B cell (primary cell): ENCODE data around the gene TRIM15. TPM values are rescaled to one million over a fixed set of nuclear protein-coding genes. Genes with fewer than 3 reads are reported as not detected.

ENCODE experiments used
- ATAC-seq: fragments of 200-7000 bp; cut with Tn5 transposase; one replicate; pipeline ENCODE4 v1.10.0; 2021; ENCODE audit warnings: low read depth, mild to moderate bottlenecking, moderate number of reproducible peaks, moderate library complexity
- CTCF ChIA-PET: fragments of 350-600 bp; sonication (Branson Sonifier 250); formaldehyde crosslinking; loops from one replicate; lab custom pipeline; 2021; ENCODE audit warnings: antibody characterized with exemption, inconsistent platforms; lab: Charles Lee
- POLR2A ChIA-PET: fragments of 350-600 bp; sonication (Branson Sonifier 250); formaldehyde crosslinking; loops from one replicate; lab custom pipeline; 2021; ENCODE audit warnings: antibody characterized with exemption; lab: Charles Lee
- DNase-seq: peaks from one replicate; pipeline ENCODE4 v3.0.0; 2013
- H2AFZ ChIP-seq: 2 replicates; pipeline ENCODE4 v1.6.1; 2012; ENCODE audit warnings: mild to moderate bottlenecking, low read depth, low read length; ENCODE audit not compliant: insufficient read depth, poor library complexity, severe bottlenecking
- H3K27ac ChIP-seq, 2 donors: 1 replicate in 1 of 2; 2 replicates in 1 of 2; pipeline ENCODE4 v1.5.1; 2012 to 2013; ENCODE audit warnings: low read length in 2 of 2, mild to moderate bottlenecking in 2 of 2, moderate library complexity in 1 of 2
- H3K27me3 ChIP-seq, 4 experiments: fragments of 200-600 bp in 1 of 4; sonication (generic) in 1 of 4; replicated peaks in 1 of 4; 1 replicate in 2 of 4; 2 replicates in 2 of 4; pipeline versions ENCODE4 v1.6.1 to v1.7.0; 2013 to 2016; ENCODE audit warnings: low read length in 3 of 4, mild to moderate bottlenecking in 2 of 4, mixed read lengths in 1 of 4, moderate library complexity in 1 of 4; ENCODE audit not compliant: insufficient read depth in 4 of 4, control insufficient read depth in 3 of 4; ENCODE audit errors: control extremely low read depth in 1 of 4
- H3K36me3 ChIP-seq, 2 experiments: replicated peaks in 1 of 2; 1 replicate in 1 of 2; 2 replicates in 1 of 2; pipeline versions ENCODE4 v1.6.1 to v1.7.1; 2013; ENCODE audit warnings: low read length in 1 of 2; ENCODE audit not compliant: insufficient read depth in 2 of 2, control insufficient read depth in 1 of 2; ENCODE audit errors: control extremely low read depth in 1 of 2, extremely low read depth in 1 of 2
- H3K4me1 ChIP-seq, 2 donors: fragments of 200-600 bp in 1 of 2; sonication (generic) in 1 of 2; 1 replicate in 1 of 2; 2 replicates in 1 of 2; pipeline versions ENCODE4 v1.5.1 to v1.6.1; 2013 to 2017; ENCODE audit warnings: low read length in 2 of 2; ENCODE audit not compliant: control insufficient read depth in 2 of 2, insufficient read depth in 2 of 2
- H3K4me2 ChIP-seq: replicated peaks from 2 replicates; pipeline ENCODE3; 2012; ENCODE audit warnings: mild to moderate bottlenecking, low read depth, low read length; ENCODE audit not compliant: poor library complexity, severe bottlenecking
- H3K4me3 ChIP-seq, 5 experiments: fragments of 200-600 bp in 1 of 5; sonication (generic) in 1 of 5; 1 replicate in 3 of 5; 2 replicates in 2 of 5; pipeline versions ENCODE4 v1.5.1 to v1.7.0; 2011 to 2016; ENCODE audit warnings: low read length in 4 of 5, mild to moderate bottlenecking in 4 of 5, low read depth in 2 of 5, control low read depth in 1 of 5, moderate library complexity in 1 of 5; ENCODE audit not compliant: insufficient read depth in 1 of 5; ENCODE audit errors: control extremely low read depth in 1 of 5, extremely low read depth in 1 of 5
- H3K79me2 ChIP-seq: fragments of 200-600 bp; sonication (generic); one replicate; pipeline ENCODE4 v1.6.0; 2016; ENCODE audit warnings: low read length; ENCODE audit not compliant: control insufficient read depth, insufficient read depth
- H3K9ac ChIP-seq: fragments of 200-600 bp; sonication (generic); 2 replicates; pipeline ENCODE4 v1.6.1; 2017; ENCODE audit warnings: mild to moderate bottlenecking, low read length, moderate library complexity
- H3K9me3 ChIP-seq, 3 donors: one replicate each; pipeline versions ENCODE4 v1.6.1 to v1.7.1; 2013; ENCODE audit warnings: low read length in 2 of 3; ENCODE audit not compliant: control insufficient read depth in 2 of 3, insufficient read depth in 1 of 3; ENCODE audit errors: control extremely low read depth in 1 of 3
- H4K20me1 ChIP-seq: 2 replicates; pipeline ENCODE4 v1.6.0; 2012; ENCODE audit warnings: mild to moderate bottlenecking, low read length; ENCODE audit not compliant: insufficient read depth, control insufficient read depth, poor library complexity, severe bottlenecking
- H3K27ac Mint-ChIP-seq: one replicate; pipeline ENCODE4 v1.8.0; 2021; ENCODE audit warnings: mixed read lengths
- H3K27me3 Mint-ChIP-seq: one replicate; pipeline ENCODE4 v1.8.0; 2021; ENCODE audit warnings: mixed read lengths
- H3K4me1 Mint-ChIP-seq: one replicate; pipeline ENCODE4 v1.8.0; 2021; ENCODE audit warnings: mixed read lengths
- H3K4me3 Mint-ChIP-seq: one replicate; pipeline ENCODE4 v1.8.0; 2021; ENCODE audit warnings: mixed read lengths
- H3K9me3 Mint-ChIP-seq: one replicate; pipeline ENCODE4 v1.8.0; 2022; ENCODE audit warnings: mixed read lengths; ENCODE audit not compliant: insufficient read depth
- EZH2 ChIP-seq: IDR thresholded peaks from 2 replicates; pipeline ENCODE4 v1.6.1; 2012; ENCODE audit warnings: borderline replicate concordance, low read depth, mild to moderate bottlenecking, moderate library complexity, low read length; ENCODE audit not compliant: insufficient read depth, poor library complexity, severe bottlenecking
- WGBS: methylation state at CpG from one replicate; pipeline ENCODE4 v1.1.5; 2013; ENCODE audit warnings: missing lambda C conversion rate; ENCODE audit not compliant: insufficient coverage; 5-methylcytosine and 5-hydroxymethylcytosine counted together
- intact Hi-C: fragments of 100-400 bp; cut with micrococcal nuclease; formaldehyde crosslinking; loops from one replicate; pipeline ENCODE4 v1.10.0; 2022
- polyA plus RNA-seq: library from polyadenylated mRNA; depleted of rRNA; stranded (reverse); fragments of >200 nt; gene quantifications from 2 replicates; pipeline ENCODE4 v1.2.3, GENCODE V29; 2012
- total RNA-seq, 2 donors: library from RNA; stranded (reverse); fragments of 120-200 nt in 1 of 2; gene quantifications; 1 replicate in 1 of 2; 2 replicates in 1 of 2; pipeline versions ENCODE4 v1.2.3 to v1.2.4, GENCODE V29; 2013 to 2022
- TF ChIP-seq, protein P1 (sequence below): fragments of 200-600 bp; IDR thresholded peaks from one replicate; pipeline ENCODE4 v1.8.0; 2022; ENCODE audit warnings: antibody characterized with exemption, mild to moderate bottlenecking

TRIM15 gene
- total and polyA plus RNA-seq, 2 donors (not counting 1 experiment from before 2014, with no cell fraction given), result not detected

DNA sequence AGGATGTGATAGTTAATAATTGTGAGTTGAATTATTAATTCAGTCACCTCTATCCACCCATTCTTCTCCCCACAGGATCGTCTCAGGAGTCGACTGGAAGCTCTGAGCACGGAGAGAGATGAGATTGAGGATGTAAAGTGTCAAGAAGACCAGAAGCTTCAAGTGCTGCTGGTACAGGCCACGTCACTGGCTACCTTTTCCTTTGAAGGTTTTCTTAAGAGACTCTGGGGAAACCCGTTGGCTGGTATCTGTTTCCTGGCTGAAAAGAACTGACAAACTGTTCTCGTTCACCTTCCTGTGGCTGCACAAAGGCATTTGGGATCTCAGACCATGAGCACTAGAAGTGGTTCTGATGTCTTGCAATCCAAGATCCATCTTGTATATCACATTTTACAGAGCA lies 3.8 kb downstream of the TRIM15 start:
- intact Hi-C loops, result no loop called here
- no peaks in the 10 kb centered on the region for H3K36me3 ChIP-seq
- H3K9me3 Mint-ChIP-seq, result no peaks in the 10 kb centered on the region
- TF ChIP-seq EZH2, result no peak
- TF ChIP-seq, protein P1, sequence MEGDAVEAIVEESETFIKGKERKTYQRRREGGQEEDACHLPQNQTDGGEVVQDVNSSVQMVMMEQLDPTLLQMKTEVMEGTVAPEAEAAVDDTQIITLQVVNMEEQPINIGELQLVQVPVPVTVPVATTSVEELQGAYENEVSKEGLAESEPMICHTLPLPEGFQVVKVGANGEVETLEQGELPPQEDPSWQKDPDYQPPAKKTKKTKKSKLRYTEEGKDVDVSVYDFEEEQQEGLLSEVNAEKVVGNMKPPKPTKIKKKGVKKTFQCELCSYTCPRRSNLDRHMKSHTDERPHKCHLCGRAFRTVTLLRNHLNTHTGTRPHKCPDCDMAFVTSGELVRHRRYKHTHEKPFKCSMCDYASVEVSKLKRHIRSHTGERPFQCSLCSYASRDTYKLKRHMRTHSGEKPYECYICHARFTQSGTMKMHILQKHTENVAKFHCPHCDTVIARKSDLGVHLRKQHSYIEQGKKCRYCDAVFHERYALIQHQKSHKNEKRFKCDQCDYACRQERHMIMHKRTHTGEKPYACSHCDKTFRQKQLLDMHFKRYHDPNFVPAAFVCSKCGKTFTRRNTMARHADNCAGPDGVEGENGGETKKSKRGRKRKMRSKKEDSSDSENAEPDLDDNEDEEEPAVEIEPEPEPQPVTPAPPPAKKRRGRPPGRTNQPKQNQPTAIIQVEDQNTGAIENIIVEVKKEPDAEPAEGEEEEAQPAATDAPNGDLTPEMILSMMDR, result no peak
- H3K9me3 ChIP-seq, result peaks cover 0 to 3% (median 0%) of the 10 kb centered on the region in 3 donors
- POLR2A ChIA-PET, result no interaction called here
- H3K4me3 ChIP-seq, result no peak overlapping the region
- no peak overlapping the region for H3K9ac ChIP-seq
- no peak overlapping the region for H3K4me3 Mint-ChIP-seq
- CTCF ChIA-PET, result interaction anchor here (0.6 kb wide), 1 partner anchor 189 kb away, joined by 3 read pairs; no protein-coding TSS in a partner anchor
- WGBS, result 34% methylated on average over 5 of the region's 6 CpGs
- no peaks in the 10 kb centered on the region for H3K79me2 ChIP-seq
- H2AFZ ChIP-seq, result no peak overlapping the region
- H3K4me1 Mint-ChIP-seq, result peaks cover 4% of the 10 kb centered on the region
- H3K27ac ChIP-seq, result no peak overlapping the region
- no peaks in the 10 kb centered on the region for H4K20me1 ChIP-seq
- H3K27me3 Mint-ChIP-seq, result peaks cover 60% of the 10 kb centered on the region
- H3K27me3 ChIP-seq, result peaks cover 0 to 47% (median 24%) of the 10 kb centered on the region in 4 experiments
- DNase-seq (no peak), ATAC-seq (no peak)
- H3K27ac Mint-ChIP-seq, result no peak overlapping the region
- H3K4me1 ChIP-seq, result peaks cover 5 to 8% of the 10 kb centered on the region in 2 donors
- H3K4me2 ChIP-seq, result no peak overlapping the region

DNA sequence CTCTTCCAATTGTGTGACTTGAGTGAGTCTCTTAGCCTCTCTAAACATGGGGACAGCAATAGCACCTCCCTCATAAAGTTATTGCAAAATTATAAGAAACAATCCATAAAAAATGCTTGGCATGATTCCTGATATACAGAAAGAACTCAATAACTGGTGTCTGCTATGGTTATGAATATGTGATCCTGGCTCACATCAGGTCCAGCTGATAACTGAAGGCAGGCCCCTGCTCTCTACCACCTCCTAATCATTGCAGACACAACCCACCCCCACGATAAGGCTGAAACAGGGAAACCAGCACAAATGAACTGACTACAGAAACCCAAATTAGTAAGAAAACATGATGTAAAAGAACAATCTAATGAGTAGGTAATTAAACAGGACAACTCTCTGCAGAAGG lies 5.4 kb downstream of the TRIM15 start:
- POLR2A ChIA-PET, result no interaction called here

More for the DNA sequence above, 5.4 kb downstream of the TRIM15 start:
- Histone ChIP-seq H3K27ac (no peak overlapping the region), H3K4me2 (no peak overlapping the region), H3K79me2 (no peaks in the 10 kb centered on the region), H4K20me1 (no peaks in the 10 kb centered on the region), H3K27me3 (peaks cover 0 to 51% (median 33%) of the 10 kb centered on the region in 4 experiments), H3K9ac (no peak overlapping the region), H3K36me3 (no peaks in the 10 kb centered on the region), H2AFZ (no peak overlapping the region), H3K4me3 (no peak overlapping the region), H3K9me3 (peaks cover 0 to 3% (median 0%) of the 10 kb centered on the region in 3 donors), H3K4me1 (peaks cover 8 to 12% of the 10 kb centered on the region in 2 donors)
- no peak for DNase-seq
- no peak for TF ChIP-seq EZH2
- TF ChIP-seq, protein P1, result no peak
- Mint-ChIP-seq H3K27ac (no peak overlapping the region), H3K9me3 (no peaks in the 10 kb centered on the region), H3K4me3 (no peak overlapping the region), H3K4me1 (peaks cover 4% of the 10 kb centered on the region), H3K27me3 (peaks cover 66% of the 10 kb centered on the region)
- ATAC-seq, result no peak
- intact Hi-C loops, result no loop called here
- CTCF ChIA-PET, result interaction anchor here (1.0 to 1.3 kb wide), 2 partner anchors 8 to 44 kb away, joined by 3 to 4 read pairs; partner anchors contain the start of gene TRIM26
- no CpG with 5 or more reads among the region's 1 CpG for WGBS
